Panc1 (cell line): Measurements from ENCODE around the gene SVBP. TPM values are rescaled to one million over a fixed set of nuclear protein-coding genes. Genes with fewer than 3 reads are reported as not detected.

Experiments used
- ATAC-seq: fragments of 200-7000 bp; cut with Tn5 transposase; 2 replicates; pipeline ENCODE4 v1.9.1; 2020; ENCODE audit warnings: mild to moderate bottlenecking, moderate library complexity
- BruUV-seq: library from RNA; stranded (reverse); fragments of 400-500 nt; replicated peaks from 2 replicates; lab custom pipeline; 2021; lab: Mats Ljungman, UMichigan
- CTCF ChIA-PET: fragments of 300-600 bp; sonication (Branson Sonifier 250); formaldehyde crosslinking; loops from one replicate; lab custom pipeline; 2022; ENCODE audit warnings: antibody characterized with exemption; lab: Charles Lee
- POLR2A ChIA-PET: fragments of 300-600 bp; sonication (Branson Sonifier 250); formaldehyde crosslinking; loops from one replicate; lab custom pipeline; 2022; ENCODE audit warnings: antibody characterized with exemption; lab: Charles Lee
- DNase-seq: peaks from one replicate; pipeline ENCODE4 v3.0.0-alpha.2; 2010; ENCODE audit warnings: low read depth, low spot score
- H3K27ac ChIP-seq: 2 replicates; pipeline ENCODE4 v1.5.1; 2011; ENCODE audit warnings: mild to moderate bottlenecking, low read length, inconsistent platforms
- H3K27me3 ChIP-seq: fragments of 200-500 bp; sonication (Bioruptor generic); 2 replicates; pipeline ENCODE4 v1.6.0; 2014; ENCODE audit warnings: low read length, inconsistent platforms; ENCODE audit not compliant: control insufficient read depth, insufficient read depth
- H3K36me3 ChIP-seq: fragments of 200-500 bp; sonication (Bioruptor generic); 2 replicates; pipeline ENCODE4 v1.5.1; 2014; ENCODE audit warnings: inconsistent platforms, mild to moderate bottlenecking, low read length, moderate library complexity; ENCODE audit not compliant: control insufficient read depth, insufficient read depth
- H3K4me1 ChIP-seq: 2 replicates; pipeline ENCODE4 v1.5.1; 2011; ENCODE audit warnings: inconsistent platforms, mild to moderate bottlenecking, low read length, moderate library complexity; ENCODE audit not compliant: control insufficient read depth, insufficient read depth
- H3K4me3 ChIP-seq, 2 experiments: 2 replicates each; pipeline ENCODE4 v1.5.1; 2011 to 2012; ENCODE audit warnings: low read depth in 2 of 2, low read length in 2 of 2, mild to moderate bottlenecking in 2 of 2, inconsistent platforms in 1 of 2, moderate library complexity in 1 of 2
- H3K9me3 ChIP-seq: fragments of 200-500 bp; sonication (Bioruptor generic); 2 replicates; pipeline ENCODE4 v1.5.1; 2014; ENCODE audit warnings: low read depth, mild to moderate bottlenecking, inconsistent platforms, low read length, moderate library complexity; ENCODE audit not compliant: control insufficient read depth, insufficient read depth
- POLR2AphosphoS5 ChIP-seq: IDR thresholded peaks from 2 replicates; pipeline ENCODE4 v1.6.1; 2012; ENCODE audit warnings: mild to moderate bottlenecking, low read depth, low read length, moderate library complexity
- SIN3A ChIP-seq: IDR thresholded peaks from 2 replicates; pipeline ENCODE4 v1.6.1; 2012; ENCODE audit warnings: low read depth, mild to moderate bottlenecking, low read length, moderate library complexity, borderline replicate concordance; ENCODE audit not compliant: insufficient read depth
- TCF7L2 ChIP-seq: IDR thresholded peaks from 2 replicates; pipeline ENCODE4 v1.6.1; 2011; ENCODE audit warnings: mild to moderate bottlenecking, low read depth, low read length, inconsistent platforms
- in situ Hi-C: cut with HindIII; loops from 2 replicates; pipeline ENCODE4 v1.10.0; 2016; ENCODE audit warnings: low sequenced_read_pairs, low pct_unique_long_range_greater_than_20kb
- intact Hi-C: fragments of 100-400 bp; cut with micrococcal nuclease; formaldehyde crosslinking; loops from one replicate; pipeline ENCODE4 v1.10.0; 2022; ENCODE audit not compliant: unreplicated experiment
- total RNA-seq: library from RNA; stranded (reverse); gene quantifications from one replicate; pipeline ENCODE4 v1.2.1, GENCODE V29; 2021; ENCODE audit not compliant: unreplicated experiment
- TF ChIP-seq, protein P1 (sequence below): fragments of 450-650 bp; IDR thresholded peaks from 2 replicates; pipeline ENCODE4 v1.5.1; 2017; ENCODE audit warnings: mild to moderate bottlenecking
- TF ChIP-seq, protein P2 (sequence below), 2 experiments: IDR thresholded peaks; 2 replicates each; pipeline ENCODE4 v1.6.1; 2011 to 2012; ENCODE audit warnings: low read depth in 2 of 2, control low read depth in 1 of 2, low read length in 1 of 2, mild to moderate bottlenecking in 1 of 2, moderate library complexity in 1 of 2; ENCODE audit not compliant: insufficient read depth in 1 of 2

Gene SVBP
- total RNA-seq, 1 experiment from 2014 or later, result 21.2 TPM

DNA sequence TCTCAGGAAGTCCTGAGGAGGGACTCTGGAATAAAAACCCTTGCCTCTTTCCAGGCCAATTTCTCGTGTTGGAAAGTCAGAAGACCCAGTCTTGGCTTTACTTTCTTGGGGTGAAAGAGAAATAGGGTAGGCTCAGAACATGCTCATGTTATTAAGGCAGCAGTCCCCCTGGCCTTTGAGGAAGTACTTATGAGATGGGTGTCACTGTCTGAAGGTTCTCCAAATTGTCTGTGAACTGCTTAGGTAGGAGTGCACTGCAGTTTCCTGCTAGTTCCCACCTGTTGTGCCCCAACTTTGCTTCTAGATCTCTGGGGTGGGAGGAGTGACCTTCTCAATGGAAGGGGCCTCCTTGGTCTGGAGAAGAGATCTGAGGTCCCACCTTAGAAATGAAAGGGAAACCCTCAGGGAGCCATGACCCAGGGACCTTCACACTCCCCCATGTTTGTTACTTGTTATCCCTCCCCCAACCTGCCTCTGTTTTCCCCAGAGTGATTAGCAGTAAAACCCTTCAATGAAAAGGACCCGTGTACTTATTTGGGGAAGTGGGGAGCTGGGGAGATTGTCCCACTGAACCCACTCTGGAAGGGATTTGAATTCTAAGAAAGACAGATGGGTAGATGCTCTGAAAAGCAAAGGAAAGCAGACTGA is 34.9 kb upstream of the SVBP start:
- no peaks in the 10 kb centered on the region for H3K36me3 ChIP-seq
- intact Hi-C loops (no loop called here), in situ Hi-C loops (no loop called here)
- ChIA-PET CTCF (no interaction called here), POLR2A (no interaction called here)
- TF ChIP-seq SIN3A (no peak), POLR2AphosphoS5 (no peak), TCF7L2 (no peak)
- TF ChIP-seq, protein P1, sequence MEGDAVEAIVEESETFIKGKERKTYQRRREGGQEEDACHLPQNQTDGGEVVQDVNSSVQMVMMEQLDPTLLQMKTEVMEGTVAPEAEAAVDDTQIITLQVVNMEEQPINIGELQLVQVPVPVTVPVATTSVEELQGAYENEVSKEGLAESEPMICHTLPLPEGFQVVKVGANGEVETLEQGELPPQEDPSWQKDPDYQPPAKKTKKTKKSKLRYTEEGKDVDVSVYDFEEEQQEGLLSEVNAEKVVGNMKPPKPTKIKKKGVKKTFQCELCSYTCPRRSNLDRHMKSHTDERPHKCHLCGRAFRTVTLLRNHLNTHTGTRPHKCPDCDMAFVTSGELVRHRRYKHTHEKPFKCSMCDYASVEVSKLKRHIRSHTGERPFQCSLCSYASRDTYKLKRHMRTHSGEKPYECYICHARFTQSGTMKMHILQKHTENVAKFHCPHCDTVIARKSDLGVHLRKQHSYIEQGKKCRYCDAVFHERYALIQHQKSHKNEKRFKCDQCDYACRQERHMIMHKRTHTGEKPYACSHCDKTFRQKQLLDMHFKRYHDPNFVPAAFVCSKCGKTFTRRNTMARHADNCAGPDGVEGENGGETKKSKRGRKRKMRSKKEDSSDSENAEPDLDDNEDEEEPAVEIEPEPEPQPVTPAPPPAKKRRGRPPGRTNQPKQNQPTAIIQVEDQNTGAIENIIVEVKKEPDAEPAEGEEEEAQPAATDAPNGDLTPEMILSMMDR, result no peak
- TF ChIP-seq, protein P2, sequence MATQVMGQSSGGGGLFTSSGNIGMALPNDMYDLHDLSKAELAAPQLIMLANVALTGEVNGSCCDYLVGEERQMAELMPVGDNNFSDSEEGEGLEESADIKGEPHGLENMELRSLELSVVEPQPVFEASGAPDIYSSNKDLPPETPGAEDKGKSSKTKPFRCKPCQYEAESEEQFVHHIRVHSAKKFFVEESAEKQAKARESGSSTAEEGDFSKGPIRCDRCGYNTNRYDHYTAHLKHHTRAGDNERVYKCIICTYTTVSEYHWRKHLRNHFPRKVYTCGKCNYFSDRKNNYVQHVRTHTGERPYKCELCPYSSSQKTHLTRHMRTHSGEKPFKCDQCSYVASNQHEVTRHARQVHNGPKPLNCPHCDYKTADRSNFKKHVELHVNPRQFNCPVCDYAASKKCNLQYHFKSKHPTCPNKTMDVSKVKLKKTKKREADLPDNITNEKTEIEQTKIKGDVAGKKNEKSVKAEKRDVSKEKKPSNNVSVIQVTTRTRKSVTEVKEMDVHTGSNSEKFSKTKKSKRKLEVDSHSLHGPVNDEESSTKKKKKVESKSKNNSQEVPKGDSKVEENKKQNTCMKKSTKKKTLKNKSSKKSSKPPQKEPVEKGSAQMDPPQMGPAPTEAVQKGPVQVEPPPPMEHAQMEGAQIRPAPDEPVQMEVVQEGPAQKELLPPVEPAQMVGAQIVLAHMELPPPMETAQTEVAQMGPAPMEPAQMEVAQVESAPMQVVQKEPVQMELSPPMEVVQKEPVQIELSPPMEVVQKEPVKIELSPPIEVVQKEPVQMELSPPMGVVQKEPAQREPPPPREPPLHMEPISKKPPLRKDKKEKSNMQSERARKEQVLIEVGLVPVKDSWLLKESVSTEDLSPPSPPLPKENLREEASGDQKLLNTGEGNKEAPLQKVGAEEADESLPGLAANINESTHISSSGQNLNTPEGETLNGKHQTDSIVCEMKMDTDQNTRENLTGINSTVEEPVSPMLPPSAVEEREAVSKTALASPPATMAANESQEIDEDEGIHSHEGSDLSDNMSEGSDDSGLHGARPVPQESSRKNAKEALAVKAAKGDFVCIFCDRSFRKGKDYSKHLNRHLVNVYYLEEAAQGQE (IDR thresholded peaks at IDR 0.05; ENCODE audit: insufficient read depth in 1 of 2, low read depth in 2 of 2, low read length in 1 of 2), result no peak
- H3K27ac ChIP-seq, result no peak overlapping the region
- H3K4me1 ChIP-seq, result no peaks in the 10 kb centered on the region; the same call in 1 of the 2 replicates
- ATAC-seq (no peak), DNase-seq (no peak)
- no peaks in the 10 kb centered on the region for H3K27me3 ChIP-seq
- no peak overlapping the region for H3K4me3 ChIP-seq
- no TSS peak for BruUV-seq
- peaks cover 16% of the 10 kb centered on the region for H3K9me3 ChIP-seq

DNA sequence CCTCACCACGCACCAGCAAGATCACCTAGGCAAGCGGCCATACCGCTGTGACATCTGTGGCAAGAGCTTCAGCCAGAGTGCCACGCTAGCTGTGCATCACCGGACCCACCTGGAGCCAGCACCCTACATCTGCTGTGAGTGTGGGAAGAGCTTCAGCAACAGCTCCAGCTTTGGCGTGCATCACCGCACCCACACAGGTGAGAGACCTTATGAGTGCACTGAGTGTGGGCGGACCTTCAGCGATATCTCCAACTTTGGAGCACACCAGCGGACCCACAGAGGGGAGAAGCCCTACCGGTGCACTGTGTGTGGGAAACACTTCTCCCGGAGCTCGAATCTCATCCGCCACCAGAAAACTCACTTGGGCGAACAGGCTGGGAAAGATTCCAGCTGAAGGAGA is 34.2 kb upstream of the SVBP start:
- TF ChIP-seq TCF7L2, result no peak
- TF ChIP-seq, protein P1, result no peak
- no peak for TF ChIP-seq POLR2AphosphoS5
- TF ChIP-seq SIN3A, result no peak
- TF ChIP-seq, protein P2 (IDR thresholded peaks at IDR 0.05; ENCODE audit: insufficient read depth in 1 of 2, low read depth in 2 of 2, low read length in 1 of 2), result no peak
- ChIA-PET CTCF (no interaction called here), POLR2A (no interaction called here)
- no TSS peak for BruUV-seq
- Histone ChIP-seq H3K27me3 (no peaks in the 10 kb centered on the region), H3K27ac (no peak overlapping the region), H3K9me3 (peaks cover 16% of the 10 kb centered on the region), H3K4me1 (no peaks in the 10 kb centered on the region; the same call in 1 of the 2 replicates), H3K36me3 (no peaks in the 10 kb centered on the region), H3K4me3 (no peak overlapping the region)
- DNase-seq (no peak), ATAC-seq (no peak)
- in situ Hi-C loops, result no loop called here
- intact Hi-C loops, result no loop called here
